SK-N-MC (cell line): ENCODE measurements around the gene IAH1.

ENCODE experiments used
- EZH2 ChIP-seq: fragments of 200-600 bp; sonication (generic); IDR thresholded peaks from one replicate; pipeline ENCODE4 v1.6.1; 2017; ENCODE audit warnings: antibody characterized with exemption
- FOXP2 ChIP-seq: optimal IDR thresholded peaks from 2 replicates; pipeline ENCODE3; 2011; ENCODE audit warnings: mild to moderate bottlenecking, moderate library complexity; ENCODE audit not compliant: insufficient read depth; ENCODE audit errors: extremely low read length, control extremely low read depth
- POLR2AphosphoS5 ChIP-seq: IDR thresholded peaks from 2 replicates; pipeline ENCODE4 v1.6.1; 2012; ENCODE audit warnings: mild to moderate bottlenecking, low read depth, low read length, borderline replicate concordance

DNA sequence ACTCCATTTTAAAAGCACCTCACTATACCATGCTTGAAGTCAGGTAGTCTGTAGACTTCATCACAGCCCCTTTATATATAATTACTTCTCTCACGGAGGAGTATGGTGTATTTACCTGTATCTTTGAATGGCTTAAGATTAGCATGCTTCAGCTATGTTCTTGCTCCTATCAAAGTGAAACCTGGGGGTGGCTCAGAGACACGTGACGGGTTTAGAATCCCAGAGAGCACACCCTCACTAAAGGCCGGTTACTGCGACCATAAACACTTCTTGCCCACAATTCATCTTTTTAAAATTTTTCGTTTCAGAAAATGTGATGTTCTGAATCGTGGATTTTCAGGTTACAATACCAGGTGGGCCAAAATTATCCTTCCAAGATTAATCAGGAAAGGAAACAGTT lies 3.6 kb downstream of the IAH1 start:
- no peak for TF ChIP-seq EZH2
- no peak for TF ChIP-seq POLR2AphosphoS5
- TF ChIP-seq FOXP2 = no peak
